NCI-H2227 treated with DMSO at 0.1 percent for 48 hours (cell line): Measurements from ENCODE around the gene DSP.

Experiments used
- DNase-seq: peaks from one replicate; lab custom pipeline; 2025; lab: John Stamatoyannopoulos, UW

The DSP gene

GRCh38 chr6:7541175-7542064 lies at the start of gene DSP:
TSS of gene DSP (plus strand) at chr6:7541671. CDS start at chr6:7541916, 245 bp downstream.
- no peak for DNase-seq

DNA sequence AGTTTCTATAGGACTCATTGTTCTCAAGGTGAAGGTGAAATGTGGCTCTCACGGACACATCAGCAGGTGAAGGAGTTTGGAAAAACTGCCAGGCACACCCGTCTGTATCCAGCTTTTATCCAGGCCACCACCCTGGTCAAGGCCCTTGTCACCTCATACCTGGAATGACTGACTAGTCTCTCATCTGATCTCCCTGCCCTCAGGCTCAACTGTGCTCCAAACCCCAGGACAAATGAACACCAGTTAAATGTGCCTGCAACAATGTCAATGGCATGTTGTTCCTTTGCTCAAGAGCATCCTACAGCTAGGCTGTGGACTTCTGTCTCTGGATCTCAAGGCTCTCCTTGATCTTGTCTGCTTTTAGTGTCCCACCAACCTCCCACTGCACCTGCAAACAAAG lies 47.6 kb upstream of the DSP start:
- DNase-seq = no peak

DNA sequence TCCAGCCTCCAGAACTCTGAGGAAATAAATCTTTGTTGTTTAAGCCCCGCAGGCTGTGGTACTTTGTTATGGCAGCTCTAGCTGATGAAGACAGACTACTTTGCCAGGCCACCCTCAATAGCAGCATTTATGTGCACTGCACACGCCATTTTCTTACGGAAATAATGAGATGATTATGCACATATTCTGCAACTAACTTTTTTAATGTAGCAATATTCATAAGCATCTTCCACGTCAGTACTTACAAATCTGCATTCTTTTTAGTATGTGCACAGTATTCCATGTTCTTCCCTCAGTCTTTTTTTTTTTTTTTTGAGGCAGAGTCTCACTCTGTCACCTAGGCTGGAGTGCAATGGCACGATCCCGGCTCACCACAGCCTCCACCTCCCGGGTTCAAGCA lies 46.8 kb upstream of the DSP start:
- no peak for DNase-seq

DNA sequence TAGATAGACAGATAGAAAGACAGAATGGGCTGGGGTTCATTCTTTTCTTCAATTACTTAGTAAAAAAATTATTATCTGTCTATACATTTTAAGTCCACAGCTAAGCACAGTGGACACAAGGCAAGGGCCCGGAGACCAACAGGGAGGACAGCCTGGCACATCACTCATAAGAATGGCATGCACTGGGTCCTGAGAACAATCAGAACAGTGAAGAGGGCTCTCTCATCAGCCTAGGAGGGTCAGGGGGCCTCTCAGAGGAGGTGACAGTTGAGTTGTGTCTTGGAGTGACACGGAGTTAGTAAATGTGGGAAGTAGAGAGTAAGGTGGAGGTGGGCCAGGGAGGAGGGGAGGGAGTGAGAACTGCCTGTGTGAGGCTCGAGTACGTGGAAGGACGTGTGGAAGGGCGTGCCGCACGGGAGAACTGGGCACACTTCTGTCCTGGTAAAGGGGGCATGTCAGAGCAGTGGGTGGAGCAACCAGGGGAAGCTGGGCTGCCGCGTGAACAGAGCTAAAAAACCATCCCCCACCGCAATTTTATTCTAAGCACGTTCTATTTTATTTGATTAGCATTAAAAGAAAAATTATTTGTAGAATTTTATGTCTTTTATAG lies 45.1 kb upstream of the DSP start:
- DNase-seq = no peak

GRCh38 chr6:7500752-7501282 lies 40.7 kb upstream of the DSP start:
- no peak for DNase-seq

GRCh38 chr6:7502743-7503142 lies 38.7 kb upstream of the DSP start:
- DNase-seq = no peak

DNA sequence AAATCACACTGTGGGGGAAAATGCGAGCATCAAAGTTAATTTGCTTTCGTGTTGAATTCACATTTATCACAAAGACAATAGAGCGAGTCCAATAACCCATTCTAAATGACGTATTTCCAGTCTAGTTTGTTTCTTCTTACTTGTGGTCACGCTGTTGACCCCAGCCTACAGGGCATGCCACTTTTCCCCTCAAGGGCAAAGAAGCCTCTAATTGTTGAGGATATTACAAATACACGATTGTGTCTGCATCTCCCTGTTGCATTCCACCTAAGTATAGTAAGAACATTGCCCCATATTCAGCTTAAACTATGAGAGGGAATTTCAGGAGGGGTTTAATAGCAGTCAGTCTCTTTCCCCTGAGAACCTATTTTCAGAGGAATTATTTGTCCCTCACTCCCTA lies 37.4 kb upstream of the DSP start:
- DNase-seq = no peak

DNA sequence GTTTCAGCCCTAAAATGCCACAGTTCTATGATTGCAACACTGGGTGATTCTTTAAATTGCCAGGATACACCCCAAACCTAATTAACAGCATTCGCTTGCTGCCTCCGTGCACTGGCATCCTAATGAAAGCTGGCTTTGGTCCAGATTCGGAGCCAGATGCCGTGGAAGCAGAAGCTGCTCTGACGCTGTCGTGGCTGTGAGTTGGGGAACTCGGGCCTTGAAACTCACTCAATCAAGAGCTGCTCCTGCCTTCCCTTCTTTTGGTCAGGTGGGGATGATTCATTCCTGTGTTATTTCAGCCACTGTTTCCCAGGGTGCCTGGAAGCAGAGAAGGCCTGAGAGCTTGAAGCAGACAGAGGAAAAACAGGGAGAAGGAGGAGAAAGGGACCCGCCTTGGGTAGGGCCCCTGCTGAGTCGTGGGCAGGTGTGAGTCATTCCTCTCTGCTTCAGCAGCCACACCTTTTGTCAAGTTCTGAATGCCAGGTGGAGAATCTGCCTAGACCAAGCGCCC lies 36.2 kb upstream of the DSP start:
- DNase-seq = peak; percentile 41

DNA sequence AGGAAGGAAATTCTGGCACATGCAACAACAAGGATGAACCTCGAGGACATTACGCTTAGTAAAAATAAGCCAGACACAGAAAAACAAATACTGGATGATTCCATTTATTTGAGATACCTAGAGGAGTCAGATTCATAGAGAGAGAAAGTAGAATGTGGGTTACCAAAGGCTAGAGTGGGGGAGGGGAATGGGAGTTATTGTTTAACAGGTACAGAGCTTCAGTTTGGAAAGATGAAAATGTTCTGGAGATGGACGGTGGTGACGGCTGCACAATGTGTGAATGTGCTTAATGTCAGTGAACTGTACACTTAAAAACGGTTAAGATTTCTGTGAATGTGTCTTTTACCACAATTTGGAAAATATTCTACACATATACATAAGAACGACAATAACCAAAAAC lies 33.9 kb upstream of the DSP start:
- DNase-seq = no peak

GRCh38 chr6:7512320-7512719 lies 29.2 kb upstream of the DSP start:
- no peak for DNase-seq

DNA sequence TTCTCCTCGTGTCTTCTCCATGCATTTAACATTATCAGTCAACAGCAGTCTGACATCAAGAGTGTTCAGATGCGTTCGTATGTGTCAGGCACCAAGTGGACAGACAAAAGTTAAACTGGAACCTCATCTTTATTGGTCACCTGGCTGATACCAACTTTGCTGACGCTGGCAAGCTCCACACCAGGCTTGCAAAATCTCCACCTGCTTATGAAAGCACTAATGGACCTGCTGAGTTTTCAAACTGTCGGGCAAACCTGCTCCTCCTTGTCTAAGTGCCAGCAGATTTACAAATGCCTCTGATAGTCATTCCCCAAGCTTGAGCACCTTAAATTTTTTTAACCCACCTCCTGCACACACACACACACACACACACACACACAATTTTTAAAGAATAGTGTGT lies 27.9 kb upstream of the DSP start:
- DNase-seq = no peak

GRCh38 chr6:7515363-7515762 lies 26.1 kb upstream of the DSP start:
- DNase-seq = no peak

GRCh38 chr6:7518877-7519276 lies 22.6 kb upstream of the DSP start:
- DNase-seq = no peak

- DNase-seq = no peak
Observed at GRCh38 chr6:7522873-7523272, 18.6 kb upstream of the DSP start.

GRCh38 chr6:7523922-7524321 lies 17.5 kb upstream of the DSP start:
- DNase-seq = no peak

- no peak for DNase-seq
Observed at GRCh38 chr6:7526755-7527154, 14.7 kb upstream of the DSP start.

GRCh38 chr6:7528565-7528964 lies 12.9 kb upstream of the DSP start:
- peak; percentile 70 for DNase-seq

DNA sequence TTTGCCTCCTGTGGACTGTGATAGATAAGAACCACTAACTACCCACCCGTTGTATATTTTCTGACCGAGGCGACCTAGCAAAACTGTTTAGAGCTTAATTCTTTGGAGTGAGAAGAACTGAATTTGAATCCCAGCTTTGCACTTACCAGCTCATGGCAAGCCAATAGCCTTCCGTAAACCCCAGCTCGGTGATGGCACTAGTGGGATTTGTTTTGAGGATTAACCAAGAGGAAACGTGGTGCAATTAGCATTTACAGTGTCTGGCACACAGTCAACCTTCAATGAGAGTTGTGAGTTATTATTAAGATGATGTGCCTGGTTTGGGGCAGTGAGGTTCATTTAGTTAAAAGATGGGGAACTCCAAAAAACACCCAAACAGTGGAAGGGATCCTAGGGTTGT lies 12.3 kb upstream of the DSP start:
- no peak for DNase-seq

DNA sequence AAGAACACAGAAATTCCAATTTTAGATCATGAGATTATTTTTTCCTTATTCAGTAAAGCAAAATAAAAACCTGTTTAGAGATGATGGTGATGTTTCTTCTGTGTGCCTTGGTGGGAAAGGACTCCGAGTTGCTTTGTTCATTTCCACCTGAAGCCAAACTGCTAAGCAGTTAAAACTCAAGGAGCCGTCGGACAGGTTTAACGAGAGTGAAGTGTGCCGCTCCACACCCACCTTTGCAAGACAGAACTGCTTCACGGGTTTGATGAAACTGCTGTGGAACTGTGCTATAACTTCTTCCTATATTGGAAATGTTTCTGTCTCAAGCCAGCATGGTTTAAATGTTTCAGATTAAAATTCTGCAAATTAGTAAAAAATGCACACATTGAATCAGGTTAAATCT lies 9.2 kb upstream of the DSP start:
- no peak for DNase-seq

DNA sequence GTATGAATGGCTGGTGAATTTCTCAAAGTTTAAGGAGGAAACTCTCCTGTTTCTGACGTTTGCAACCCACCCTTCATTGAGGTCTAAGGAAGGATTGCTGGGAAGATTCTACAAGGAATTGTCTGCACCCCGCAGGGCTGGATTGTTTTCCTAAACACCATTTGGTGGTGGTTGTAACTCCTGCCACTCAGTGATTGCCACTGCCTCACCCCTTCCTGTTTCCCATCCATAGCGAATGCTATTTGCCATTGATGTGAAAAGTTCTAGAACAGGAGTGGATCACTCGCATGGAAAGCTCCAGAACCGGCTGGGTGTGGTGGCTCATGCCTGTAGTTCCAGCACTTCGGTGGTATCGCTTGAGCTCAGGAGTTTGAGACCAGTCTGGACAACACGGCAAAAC lies 8.7 kb upstream of the DSP start:
- DNase-seq = no peak

DNA sequence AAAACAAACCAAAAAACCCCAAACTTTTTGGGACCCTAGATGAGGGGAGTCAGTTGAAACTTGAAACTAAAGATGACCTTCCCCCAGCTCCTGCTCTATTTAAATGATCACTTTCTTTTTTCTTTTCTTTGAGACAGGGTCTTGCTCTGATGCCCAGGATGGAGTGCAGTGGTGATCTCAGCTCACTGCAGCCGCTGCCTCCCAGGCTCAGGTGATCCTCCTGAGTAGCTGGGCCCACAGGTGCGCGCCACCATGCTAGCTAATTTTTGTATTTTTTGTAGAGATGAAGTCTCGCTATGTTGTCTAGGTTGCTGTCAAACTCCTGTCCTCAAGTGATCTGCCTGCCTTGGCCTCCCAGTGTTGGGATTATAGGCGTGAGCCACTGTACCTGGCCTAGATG lies 7.3 kb upstream of the DSP start:
- DNase-seq = no peak

GRCh38 chr6:7535498-7535897 lies 6.0 kb upstream of the DSP start:
- no peak for DNase-seq

DNA sequence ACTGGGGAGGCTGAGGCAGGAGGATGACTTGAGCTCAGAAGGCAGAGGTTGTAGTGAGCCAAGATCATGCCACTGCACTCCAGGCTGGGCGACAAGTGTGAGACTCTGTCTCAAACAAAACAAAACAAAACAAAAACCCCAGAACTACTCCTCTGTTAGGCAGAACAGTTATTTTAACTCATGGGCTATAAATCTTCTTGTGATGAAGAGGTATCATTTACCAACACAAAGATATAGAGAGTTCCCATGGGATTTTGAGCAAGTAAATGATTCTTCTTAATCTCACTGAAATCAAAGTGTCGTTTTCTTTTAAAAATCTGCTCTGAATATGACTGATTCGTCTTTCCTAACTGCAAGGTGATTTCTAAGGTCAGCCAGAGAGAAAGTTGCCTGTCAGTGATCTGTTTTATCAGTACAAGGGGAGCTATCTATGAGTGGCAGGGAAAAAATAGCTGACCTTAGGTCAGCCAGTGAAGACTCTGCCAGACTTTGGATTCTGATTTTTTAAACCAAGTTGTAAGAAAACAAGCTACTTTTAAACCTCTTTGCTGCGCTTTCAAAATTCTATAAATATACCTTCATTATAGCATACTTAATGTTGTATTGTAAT lies 3.8 kb upstream of the DSP start:
- DNase-seq = peak; percentile 59
